GM19193 (cell line): Measurements from ENCODE around the gene FRAS1.

Source experiments
- POLR2A ChIP-seq: IDR thresholded peaks from 4 replicates; pipeline ENCODE4 v1.6.1; 2011; ENCODE audit not compliant: insufficient read depth, insufficient read length; ENCODE audit errors: extremely low read depth

Gene FRAS1

DNA sequence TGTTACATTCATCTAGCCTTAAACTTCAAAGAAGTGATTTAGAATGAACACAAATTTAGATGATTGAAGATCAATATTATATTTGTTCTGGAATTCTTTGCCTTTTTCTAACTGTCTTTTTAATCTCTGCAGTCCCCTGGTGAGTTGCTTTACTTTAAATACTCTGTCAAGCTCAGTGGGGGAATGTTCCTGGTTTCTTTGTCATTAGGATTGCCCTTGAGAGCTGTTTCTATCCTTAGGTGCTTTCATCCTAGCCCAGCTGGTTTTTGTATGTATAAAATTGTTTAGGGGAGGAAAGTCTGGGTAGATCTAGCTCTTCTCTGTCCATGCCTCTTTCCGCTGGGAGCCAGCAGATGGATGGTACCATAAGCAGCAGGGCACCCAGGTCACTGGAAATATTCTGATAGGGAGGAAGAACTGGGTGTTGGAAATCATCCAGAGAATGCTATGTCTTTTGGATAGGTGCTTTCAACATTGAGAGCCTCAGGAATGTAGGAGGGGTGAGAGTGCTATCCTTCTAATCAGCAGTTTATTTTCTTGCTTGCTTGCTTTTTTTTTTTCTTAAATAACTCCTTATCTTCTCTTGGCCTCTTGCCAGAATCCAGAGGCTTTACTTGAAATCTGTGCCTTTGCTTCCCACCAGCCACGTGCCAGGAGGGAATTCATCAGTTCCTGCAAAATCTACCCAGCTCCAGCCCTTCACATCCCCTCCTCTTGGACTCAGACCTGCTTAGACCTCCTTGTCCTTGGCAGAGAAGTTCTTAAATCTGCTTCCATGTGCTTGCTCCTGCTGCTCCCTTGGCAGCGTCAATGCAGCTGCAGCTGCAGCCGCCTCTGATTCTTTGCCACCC, 279.2 kb downstream of the FRAS1 start:
- no peak for TF ChIP-seq POLR2A

DNA sequence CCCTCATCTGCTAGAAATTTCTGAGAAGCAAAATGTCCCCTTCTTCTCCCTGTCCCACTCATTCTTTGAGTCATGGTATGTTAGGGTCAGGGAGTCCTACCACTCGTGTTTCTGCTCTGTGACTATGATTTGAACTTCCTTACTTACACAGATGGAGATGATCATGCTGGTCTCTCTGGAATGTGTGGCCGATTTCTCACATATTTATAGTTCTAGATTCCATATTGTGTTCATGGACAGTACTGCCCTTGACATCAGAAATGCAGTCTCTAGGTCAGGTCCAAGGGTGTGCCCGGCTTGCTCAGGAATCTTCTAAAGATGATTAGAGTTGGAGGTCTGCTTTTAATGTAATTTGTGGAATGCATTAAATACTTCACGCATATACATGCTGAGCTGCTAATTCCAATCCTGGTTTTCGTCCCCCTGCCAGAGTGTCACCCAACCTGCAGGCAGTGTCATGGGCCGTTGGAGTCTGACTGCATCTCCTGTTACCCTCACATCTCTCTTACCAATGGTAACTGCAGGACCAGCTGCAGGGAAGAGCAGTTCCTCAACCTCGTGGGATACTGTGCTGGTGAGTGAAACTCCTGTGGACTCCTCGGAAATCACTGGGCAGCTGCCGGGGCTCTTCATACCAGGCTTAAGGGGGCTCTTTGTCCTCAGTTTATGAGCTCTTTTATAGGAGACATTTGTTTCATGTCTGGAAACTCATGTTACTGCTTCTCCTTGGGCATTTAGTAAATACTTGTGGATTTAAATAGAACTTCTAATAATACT, 280.3 kb downstream of the FRAS1 start:
- no peak for TF ChIP-seq POLR2A

DNA sequence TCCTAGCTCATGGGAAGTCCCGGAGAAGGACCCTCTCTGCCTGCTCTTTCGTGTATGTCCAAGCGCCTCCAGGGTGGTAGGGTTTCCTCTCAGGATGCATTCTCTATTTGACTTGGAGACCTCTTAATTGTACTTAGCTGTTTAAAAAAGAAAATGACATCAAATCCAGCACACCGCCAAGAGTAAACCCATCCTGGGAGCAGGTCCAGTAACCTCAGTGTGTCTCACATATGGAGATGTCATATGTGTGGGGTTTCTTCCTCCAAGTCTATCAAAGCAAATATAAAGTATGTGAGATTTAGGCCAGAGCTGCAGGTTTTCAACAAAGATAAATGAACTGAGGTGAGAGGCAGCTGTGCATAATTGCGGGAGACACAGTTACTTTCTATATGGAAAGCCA, 285.0 kb downstream of the FRAS1 start:
- TF ChIP-seq POLR2A: no peak

DNA sequence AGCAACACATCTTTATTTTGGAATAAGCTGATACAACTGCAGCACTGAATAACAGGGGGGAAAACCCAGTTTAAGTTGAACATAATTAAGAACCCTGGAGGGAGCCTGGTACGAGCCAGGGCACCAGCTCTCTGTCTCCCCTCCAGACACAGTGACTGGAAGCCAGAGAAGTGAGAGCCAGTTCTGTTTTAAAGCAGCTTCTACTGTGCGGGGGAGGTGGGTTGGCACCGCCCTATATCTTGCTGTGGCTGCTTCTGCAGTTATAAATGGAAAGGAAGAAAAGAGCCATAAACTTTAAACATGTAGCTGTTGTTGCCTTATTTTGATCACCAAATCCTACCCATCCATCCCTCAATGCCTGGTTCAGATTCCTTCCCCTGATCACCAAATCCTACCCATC, 286.6 kb downstream of the FRAS1 start:
- TF ChIP-seq POLR2A: no peak

DNA sequence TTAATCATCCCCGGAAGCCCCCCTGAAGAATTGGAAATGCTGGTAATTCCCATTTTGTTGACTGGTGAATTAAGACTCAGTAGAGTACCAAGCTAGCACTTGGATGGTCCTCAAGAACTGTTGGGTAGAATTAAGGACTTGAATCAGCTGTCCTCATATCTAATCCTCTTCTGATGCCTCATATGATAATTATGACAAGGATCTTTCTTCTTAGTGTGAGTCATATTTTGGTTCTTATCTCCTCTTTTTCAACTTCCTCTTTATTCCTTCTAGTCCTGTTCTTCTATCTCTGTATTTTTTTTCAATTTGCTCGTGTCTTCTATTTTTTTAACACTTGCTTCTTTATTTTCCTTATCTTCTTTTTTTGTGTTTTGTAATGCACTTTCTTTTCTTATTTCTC, 288.1 kb downstream of the FRAS1 start:
- no peak for TF ChIP-seq POLR2A

DNA sequence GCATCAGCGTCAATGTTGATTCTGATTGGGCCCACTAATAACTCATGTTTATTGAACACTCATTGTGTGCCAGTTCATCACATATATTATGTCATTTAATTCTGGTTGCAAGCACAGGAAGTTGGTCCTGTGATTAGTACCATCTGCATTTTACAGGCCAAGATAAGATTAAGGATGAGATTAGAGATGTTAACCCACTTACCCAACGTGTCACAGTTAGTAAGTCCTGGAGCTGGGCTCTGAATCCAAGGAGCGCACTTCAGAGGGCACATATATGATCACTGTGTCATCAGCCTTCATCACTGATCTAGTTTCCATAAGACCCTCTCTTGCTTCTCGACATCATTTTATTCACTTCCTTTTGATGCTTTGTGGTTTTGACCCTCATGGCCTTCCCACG, 289.1 kb downstream of the FRAS1 start:
- TF ChIP-seq POLR2A: no peak

DNA sequence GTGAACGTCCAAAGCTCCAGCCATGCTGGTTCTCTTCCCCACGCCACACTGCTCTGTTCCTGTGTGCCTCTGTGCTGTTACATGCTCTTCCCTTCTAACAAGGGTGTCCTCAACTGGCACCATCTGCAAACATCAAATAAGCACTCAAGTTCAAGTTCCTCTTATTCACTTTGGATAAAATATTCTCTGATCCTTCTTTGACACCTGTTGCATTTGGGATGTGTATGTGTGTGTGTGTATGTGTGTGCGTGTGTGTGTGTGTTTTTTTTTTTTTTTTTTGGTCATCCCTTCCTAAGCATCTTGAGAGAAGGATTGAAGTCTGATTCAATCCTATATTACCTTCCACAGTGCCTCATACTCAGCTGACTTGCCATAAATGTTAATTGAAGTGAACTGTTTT, 290.4 kb downstream of the FRAS1 start:
- no peak for TF ChIP-seq POLR2A

DNA sequence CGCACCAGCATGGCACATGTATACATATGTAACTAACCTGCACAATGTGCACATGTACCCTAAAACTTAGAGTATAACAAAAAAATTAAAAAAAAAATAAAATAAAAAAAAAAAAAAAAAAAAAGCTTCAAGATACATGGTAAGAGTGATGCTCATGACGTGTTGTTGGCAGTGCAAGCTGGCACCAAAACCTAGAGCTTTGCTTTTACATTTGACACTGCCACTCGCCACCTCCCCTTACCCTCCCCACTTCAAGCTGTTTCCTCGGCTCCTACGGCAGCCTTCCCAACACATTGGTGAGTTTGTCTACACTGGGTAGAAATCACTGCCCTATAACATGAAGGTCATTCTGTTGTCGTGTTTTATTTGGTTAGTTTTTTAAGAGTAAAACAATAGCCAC, 296.8 kb downstream of the FRAS1 start:
- no peak for TF ChIP-seq POLR2A

DNA sequence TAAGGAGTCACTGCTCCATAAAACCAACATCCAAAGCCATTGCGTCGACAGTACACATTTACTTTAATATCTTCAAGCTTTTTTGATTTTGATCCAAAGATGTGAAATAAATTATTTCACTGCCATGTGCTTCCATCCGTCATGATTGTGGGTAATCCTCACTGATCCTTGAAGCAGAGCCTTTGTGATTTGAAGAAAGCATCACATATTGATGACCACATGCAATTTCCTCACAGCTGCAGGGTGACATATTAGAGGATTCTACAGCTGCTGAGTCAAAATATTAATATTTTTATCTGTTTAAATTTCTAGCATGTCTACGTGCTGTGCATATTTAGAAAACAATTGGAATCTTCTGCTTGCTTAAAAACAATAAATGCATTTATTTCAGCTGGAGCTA, 297.7 kb downstream of the FRAS1 start:
- no peak for TF ChIP-seq POLR2A

DNA sequence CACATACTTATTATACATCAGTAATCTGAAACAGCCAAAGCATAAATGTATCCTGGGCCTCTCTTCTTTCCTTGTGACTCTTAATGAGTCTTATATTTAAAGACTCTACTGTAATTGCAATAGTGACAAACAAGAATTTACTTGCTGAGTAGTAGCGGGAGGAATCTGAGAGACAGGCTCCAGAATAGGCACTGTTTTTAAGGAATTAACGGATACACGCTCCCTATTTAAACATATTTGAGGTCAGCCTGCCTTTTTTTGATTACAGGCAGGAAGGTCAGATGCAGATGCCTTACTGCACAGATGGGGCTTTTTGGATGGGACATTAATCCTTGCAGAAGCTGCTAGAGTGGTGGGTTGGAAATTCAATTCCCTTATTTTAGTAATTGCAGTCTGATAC, 298.2 kb downstream of the FRAS1 start:
- no peak for TF ChIP-seq POLR2A

DNA sequence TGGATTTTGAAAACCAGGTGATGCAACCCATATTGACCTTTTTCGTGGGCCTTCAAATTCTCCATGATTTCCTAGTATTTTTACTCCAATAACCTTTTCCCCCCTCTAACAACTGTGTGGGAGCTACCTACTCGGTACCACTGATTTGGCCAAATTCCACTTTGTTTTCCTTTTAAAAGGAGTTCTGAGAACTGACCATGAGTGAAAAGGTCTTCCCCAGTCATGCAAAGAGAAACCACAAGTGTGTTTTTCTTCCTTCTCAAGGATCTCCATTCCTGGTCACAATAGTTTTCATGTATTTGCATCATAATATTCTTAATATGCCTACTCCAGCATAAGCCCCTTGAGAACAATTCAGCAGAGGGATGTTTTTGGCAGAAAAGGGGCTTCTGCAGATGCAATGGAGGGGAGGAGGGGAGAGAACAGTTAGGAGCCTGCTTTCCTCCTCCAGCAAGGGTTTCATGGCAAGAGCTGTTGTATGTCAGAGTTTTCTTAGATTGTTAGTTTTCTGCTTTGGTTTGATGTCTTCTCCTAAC, 299.2 kb downstream of the FRAS1 start:
- no peak for TF ChIP-seq POLR2A

DNA sequence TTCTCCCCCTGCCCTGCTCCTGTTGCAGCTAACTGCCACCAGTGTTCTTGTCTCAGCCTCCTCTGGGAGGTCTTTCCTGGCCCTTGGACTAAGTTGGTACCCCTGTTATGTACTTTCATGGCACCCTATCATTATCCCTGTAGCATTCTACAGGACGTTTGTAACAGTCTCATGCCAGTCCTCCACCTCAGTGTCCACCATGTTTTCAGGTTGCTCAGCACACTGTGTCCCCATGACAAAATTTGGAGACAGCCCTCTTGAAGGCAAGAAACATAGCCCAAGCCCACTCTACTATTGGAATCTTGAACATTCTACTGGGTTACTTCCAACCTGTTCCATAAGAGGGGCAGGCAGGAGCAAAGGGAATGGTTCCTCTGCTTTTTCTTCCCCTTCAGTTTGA, 300.0 kb downstream of the FRAS1 start:
- TF ChIP-seq POLR2A: no peak

DNA sequence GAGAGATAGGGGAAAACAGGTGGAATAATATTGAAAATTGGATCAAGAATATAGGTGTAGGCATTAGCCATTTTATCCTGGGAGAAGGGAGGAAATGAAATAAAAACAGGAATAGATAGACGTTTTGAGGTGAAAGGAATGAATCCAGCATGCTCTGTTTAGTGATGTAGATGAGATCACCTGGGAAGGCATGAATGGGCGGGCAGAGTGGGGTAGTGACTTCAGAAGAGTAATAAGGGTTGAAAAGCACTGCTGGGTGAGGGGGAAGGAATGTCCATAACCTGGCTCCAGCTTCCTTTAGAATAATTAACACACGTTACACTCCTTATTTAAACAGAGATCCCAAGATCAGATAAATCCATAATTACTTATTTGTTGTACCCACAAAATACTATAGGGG, 303.3 kb downstream of the FRAS1 start:
- TF ChIP-seq POLR2A: no peak

DNA sequence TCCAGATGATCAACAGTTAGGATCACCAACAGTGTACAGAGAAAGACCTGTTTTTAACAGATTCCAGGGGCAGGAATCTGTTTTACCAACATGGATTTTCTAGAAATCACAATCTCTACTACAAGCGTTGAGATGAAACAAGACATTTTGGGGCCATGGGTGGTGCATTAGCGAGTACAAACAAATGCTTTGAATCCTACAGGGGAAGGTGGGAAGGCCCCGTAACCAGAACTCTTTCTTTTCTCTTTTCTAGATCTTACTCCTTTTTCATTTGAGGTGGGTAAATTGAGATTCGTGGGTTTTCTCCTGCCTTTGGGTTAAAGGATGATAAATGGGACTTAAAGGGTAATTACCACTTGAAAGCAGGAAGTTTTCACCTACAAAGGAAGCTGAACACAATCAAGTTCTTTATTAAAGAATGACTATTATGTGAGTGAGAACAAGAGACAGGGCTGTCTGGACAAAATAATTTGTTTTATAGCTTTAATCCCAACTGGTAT, 304.5 kb downstream of the FRAS1 start:
- TF ChIP-seq POLR2A: no peak

DNA sequence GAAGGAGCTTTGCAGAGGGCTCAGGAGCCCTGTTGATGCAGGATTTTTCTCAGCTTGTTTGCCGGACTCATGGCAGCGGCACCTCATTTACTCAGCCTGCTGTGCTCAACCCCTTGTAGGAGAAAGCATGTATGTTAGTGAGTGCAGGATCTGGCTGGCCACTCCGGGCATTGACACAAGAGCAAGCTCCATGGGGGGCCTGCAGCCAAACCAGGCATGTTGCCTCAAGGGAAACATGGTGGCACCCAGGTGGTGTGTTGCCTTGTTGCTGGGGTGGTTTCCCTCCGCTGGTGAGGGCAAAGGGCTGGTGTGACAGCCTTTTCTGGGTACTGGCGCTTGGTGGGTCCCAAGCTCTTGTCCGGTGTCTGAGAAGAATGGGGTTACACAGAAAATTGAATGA, 305.2 kb downstream of the FRAS1 start:
- TF ChIP-seq POLR2A: no peak
